Mesenchymal stem cell (in vitro differentiated cells and primary cell): ENCODE measurements around the gene PRLHR.

Source experiments
- DNase-seq: peaks from one replicate; pipeline ENCODE4 v3.0.0-alpha.2; 2013
- H2AFZ ChIP-seq: one replicate; pipeline ENCODE4 v1.6.1; 2013; ENCODE audit warnings: low read depth, mild to moderate bottlenecking, control low read depth, inconsistent platforms, low read length, moderate library complexity
- H2AK5ac ChIP-seq: 2 replicates; pipeline ENCODE4 v1.6.1; 2013; ENCODE audit warnings: low read length, moderate library complexity, mild to moderate bottlenecking, inconsistent platforms; ENCODE audit not compliant: severe bottlenecking
- H2BK120ac ChIP-seq: one replicate; pipeline ENCODE4 v1.6.1; 2013; ENCODE audit warnings: low read depth, mild to moderate bottlenecking, inconsistent platforms, low read length, moderate library complexity
- H2BK12ac ChIP-seq, 2 experiments: one replicate each; pipeline ENCODE4 v1.6.1; 2013; ENCODE audit warnings: inconsistent platforms in 2 of 2, low read length in 2 of 2, mild to moderate bottlenecking in 2 of 2, moderate library complexity in 2 of 2, control low read depth in 1 of 2
- H2BK15ac ChIP-seq: one replicate; pipeline ENCODE4 v1.6.1; 2013; ENCODE audit warnings: mild to moderate bottlenecking, low read depth, inconsistent platforms; ENCODE audit not compliant: poor library complexity, severe bottlenecking
- H2BK5ac ChIP-seq: 2 replicates; pipeline ENCODE4 v1.6.1; 2013; ENCODE audit warnings: low read depth, mild to moderate bottlenecking, low read length, control low read depth, inconsistent platforms; ENCODE audit not compliant: poor library complexity, severe bottlenecking
- H3K14ac ChIP-seq, 2 experiments: one replicate each; pipeline ENCODE4 v1.6.1; 2013; ENCODE audit warnings: inconsistent platforms in 2 of 2, low read length in 2 of 2, control low read depth in 1 of 2, mild to moderate bottlenecking in 1 of 2, moderate library complexity in 1 of 2
- H3K18ac ChIP-seq, 2 experiments: one replicate each; pipeline ENCODE4 v1.6.1; 2013; ENCODE audit warnings: inconsistent platforms in 2 of 2, low read length in 2 of 2, control low read depth in 1 of 2, low read depth in 1 of 2, mild to moderate bottlenecking in 1 of 2
- H3K23ac ChIP-seq, 2 experiments: one replicate each; pipeline ENCODE4 v1.6.1; 2013; ENCODE audit warnings: inconsistent platforms in 2 of 2, low read length in 2 of 2, mild to moderate bottlenecking in 2 of 2, moderate library complexity in 2 of 2, control low read depth in 1 of 2
- H3K27ac ChIP-seq: 2 replicates; pipeline ENCODE4 v1.5.1; 2013; ENCODE audit warnings: mild to moderate bottlenecking, moderate library complexity, low read length, control low read depth, inconsistent platforms; ENCODE audit not compliant: poor library complexity, severe bottlenecking
- H3K27me3 ChIP-seq, 2 experiments: 2 replicates each; pipeline versions ENCODE4 v1.6.1 to v1.7.0; 2013; ENCODE audit warnings: low read length in 2 of 2, mild to moderate bottlenecking in 2 of 2, moderate library complexity in 2 of 2, control low read depth in 1 of 2, inconsistent platforms in 1 of 2; ENCODE audit not compliant: control insufficient read depth in 1 of 2, insufficient read depth in 1 of 2
- H3K36me3 ChIP-seq, 2 experiments: 2 replicates each; pipeline versions ENCODE4 v1.6.1 to v1.7.0; 2013; ENCODE audit warnings: low read length in 2 of 2, control low read depth in 1 of 2, inconsistent platforms in 1 of 2, low read depth in 1 of 2, mild to moderate bottlenecking in 1 of 2; ENCODE audit not compliant: insufficient read depth in 2 of 2, control insufficient read depth in 1 of 2
- H3K4ac ChIP-seq, 2 experiments: one replicate each; pipeline ENCODE4 v1.6.1; 2013; ENCODE audit warnings: inconsistent platforms in 2 of 2, low read length in 2 of 2, mild to moderate bottlenecking in 2 of 2, moderate library complexity in 2 of 2, control low read depth in 1 of 2, low read depth in 1 of 2
- H3K4me1 ChIP-seq: 2 replicates; pipeline ENCODE4 v1.6.1; 2013; ENCODE audit warnings: low read depth, low read length, control low read depth; ENCODE audit not compliant: control insufficient read depth, insufficient read depth
- H3K4me2 ChIP-seq: 2 replicates; pipeline ENCODE4 v1.6.1; 2013; ENCODE audit warnings: low read length, mild to moderate bottlenecking, inconsistent platforms; ENCODE audit not compliant: poor library complexity, severe bottlenecking
- H3K4me3 ChIP-seq, 2 experiments: 2 replicates each; pipeline versions ENCODE4 v1.5.1 to v1.7.0; 2013; ENCODE audit warnings: low read length in 2 of 2, mild to moderate bottlenecking in 2 of 2, control low read depth in 1 of 2, low read depth in 1 of 2; ENCODE audit not compliant: insufficient read depth in 1 of 2
- H3K79me1 ChIP-seq: replicated peaks from 2 replicates; pipeline ENCODE4 v1.6.1; 2013; ENCODE audit warnings: mild to moderate bottlenecking, control low read depth, low read length, inconsistent platforms; ENCODE audit not compliant: poor library complexity, severe bottlenecking
- H3K9ac ChIP-seq: 2 replicates; pipeline ENCODE4 v1.7.0; 2013; ENCODE audit warnings: mild to moderate bottlenecking, low read length, moderate library complexity
- H3K9me3 ChIP-seq: 2 replicates; pipeline ENCODE4 v1.7.0; 2013; ENCODE audit warnings: mild to moderate bottlenecking, low read length; ENCODE audit not compliant: control insufficient read depth
- H4K8ac ChIP-seq: one replicate; pipeline ENCODE4 v1.6.1; 2013; ENCODE audit warnings: inconsistent platforms, mild to moderate bottlenecking, low read length, moderate library complexity
- H4K91ac ChIP-seq: one replicate; pipeline ENCODE4 v1.6.1; 2013; ENCODE audit warnings: mild to moderate bottlenecking, low read length, inconsistent platforms
- WGBS: methylation state at CpG from one replicate; pipeline ENCODE4 v1.1.7; 2013; ENCODE audit warnings: mixed read lengths; 5-methylcytosine and 5-hydroxymethylcytosine counted together

PRLHR gene

DNA sequence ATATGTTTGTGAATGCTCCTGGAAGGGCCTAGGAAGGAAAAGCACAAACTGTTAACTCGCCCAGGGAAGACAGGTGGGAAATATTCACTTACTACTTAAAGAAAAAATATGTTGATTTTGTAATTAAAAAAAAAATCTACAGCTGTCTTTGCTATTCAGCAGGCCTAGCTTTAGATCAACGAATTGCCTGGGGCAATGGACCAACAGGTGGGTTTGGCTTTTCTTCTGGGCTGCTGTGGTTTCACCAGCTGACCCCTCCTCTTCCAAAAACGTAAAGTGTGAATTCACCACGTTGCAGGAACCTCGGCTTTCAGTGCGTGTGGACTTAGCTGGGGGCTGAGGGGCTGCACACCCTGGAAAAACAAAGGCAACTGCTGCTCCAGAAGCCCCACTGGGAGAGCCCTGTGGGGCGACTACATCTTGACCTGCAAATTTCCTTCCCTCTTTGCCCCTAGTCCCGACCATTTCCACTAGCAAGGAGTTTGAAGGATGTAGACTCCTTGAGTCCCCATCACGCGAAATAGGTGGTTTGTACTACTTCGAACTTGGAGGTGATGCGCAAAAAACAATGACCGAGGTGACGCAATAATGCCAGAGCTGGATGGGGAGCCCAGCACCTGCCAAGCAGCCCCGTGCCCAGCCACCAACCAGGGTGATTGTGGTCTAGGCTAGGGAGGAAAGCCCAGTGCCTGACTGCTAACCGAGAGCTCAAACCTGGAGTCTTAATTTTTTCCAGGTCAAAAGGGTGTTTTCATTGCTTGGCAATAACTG is 7.4 kb downstream of the PRLHR start:
- Histone ChIP-seq H2BK15ac (no peak overlapping the region), H2BK5ac (no peak overlapping the region), H3K4me3 (no peak overlapping the region), H3K27ac (no peak overlapping the region), H3K14ac (no peak overlapping the region), H3K36me3 (no peaks in the 10 kb centered on the region), H3K9me3 (no peaks in the 10 kb centered on the region), H3K9ac (no peak overlapping the region), H3K18ac (no peak overlapping the region), H2AFZ (no peak overlapping the region), H2AK5ac (no peak overlapping the region), H3K79me1 (no peaks in the 10 kb centered on the region), H3K4me2 (no peak overlapping the region), H2BK120ac (no peak overlapping the region), H3K27me3 (peaks cover 14 to 49% of the 10 kb centered on the region in 2 experiments), H3K4ac (no peak overlapping the region), H3K23ac (no peak overlapping the region), H3K4me1 (no peaks in the 10 kb centered on the region), H2BK12ac (no peak overlapping the region), H4K91ac (no peak overlapping the region), H4K8ac (no peak overlapping the region)
- no peak for DNase-seq
- 67% methylated on average over 15 of the region's 16 CpGs for WGBS

DNA sequence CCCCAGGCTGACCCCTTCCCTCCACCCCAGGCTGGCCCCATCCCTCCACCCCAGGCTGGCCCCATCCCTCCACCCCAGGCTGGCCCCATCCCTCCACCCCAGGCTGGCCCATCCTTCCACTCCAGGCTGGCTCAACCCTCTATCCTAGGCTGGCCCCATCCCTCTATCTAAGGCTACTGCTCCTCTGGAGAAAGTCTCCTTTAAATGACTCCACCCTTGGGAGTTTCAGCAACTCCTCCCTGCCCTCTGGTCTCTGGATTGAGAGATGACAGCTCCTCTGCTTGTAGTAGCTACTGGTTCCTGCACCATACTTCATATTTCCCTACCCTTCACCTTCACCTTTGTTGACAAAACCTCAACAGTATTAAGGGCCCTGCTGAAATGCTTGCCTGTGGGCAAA is 8.5 kb downstream of the PRLHR start:
- no peak overlapping the region for H2BK5ac ChIP-seq
- H3K4me3 ChIP-seq: no peak overlapping the region
- H2BK120ac ChIP-seq: no peak overlapping the region
- peaks cover 9 to 37% of the 10 kb centered on the region in 2 experiments for H3K27me3 ChIP-seq
- no peak overlapping the region for H2BK12ac ChIP-seq
- H3K9me3 ChIP-seq: no peaks in the 10 kb centered on the region
- H2BK15ac ChIP-seq: no peak overlapping the region
- H3K79me1 ChIP-seq: no peaks in the 10 kb centered on the region
- no peak overlapping the region for H2AFZ ChIP-seq
- no peak for DNase-seq
- no peak overlapping the region for H3K4me2 ChIP-seq
- no peak overlapping the region for H3K9ac ChIP-seq
- H3K23ac ChIP-seq: no peak overlapping the region
- no peaks in the 10 kb centered on the region for H3K36me3 ChIP-seq
- H3K4ac ChIP-seq: no peak overlapping the region
- no peak overlapping the region for H3K14ac ChIP-seq
- H3K18ac ChIP-seq: no peak overlapping the region
- no peak overlapping the region for H3K27ac ChIP-seq
- H4K91ac ChIP-seq: no peak overlapping the region
- H3K4me1 ChIP-seq: no peaks in the 10 kb centered on the region
- no peak overlapping the region for H4K8ac ChIP-seq
- H2AK5ac ChIP-seq: no peak overlapping the region

DNA sequence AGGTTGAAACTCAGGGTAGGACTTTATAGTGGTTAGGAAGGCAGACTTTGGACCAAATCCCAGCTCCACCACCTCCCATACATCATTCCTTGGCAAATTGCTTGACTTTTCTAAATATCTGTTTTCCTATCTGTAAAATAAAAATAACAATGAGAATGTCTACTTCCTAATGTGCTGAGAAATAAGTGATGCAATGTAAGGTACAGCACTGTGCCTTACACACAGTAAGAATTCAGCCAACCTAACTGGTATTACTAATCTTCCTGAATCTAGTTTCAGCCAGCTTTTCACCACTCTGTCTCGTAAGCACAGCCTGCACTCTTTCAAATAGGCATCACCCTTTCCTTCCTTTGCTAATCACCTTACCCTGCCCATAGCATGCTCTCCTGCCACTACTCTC is 9.7 kb downstream of the PRLHR start:
- Histone ChIP-seq H3K27ac (no peak overlapping the region), H4K91ac (no peak overlapping the region), H3K4me1 (no peaks in the 10 kb centered on the region), H3K4ac (no peak overlapping the region), H2AK5ac (no peak overlapping the region), H3K9me3 (no peaks in the 10 kb centered on the region), H3K4me3 (no peak overlapping the region), H3K9ac (no peak overlapping the region), H2BK5ac (no peak overlapping the region), H2BK15ac (no peak overlapping the region), H3K14ac (no peak overlapping the region), H3K23ac (no peak overlapping the region), H4K8ac (no peak overlapping the region), H2AFZ (no peak overlapping the region), H3K79me1 (no peaks in the 10 kb centered on the region), H3K36me3 (no peaks in the 10 kb centered on the region), H3K27me3 (peaks cover 9 to 33% of the 10 kb centered on the region in 2 experiments), H3K18ac (no peak overlapping the region), H2BK120ac (no peak overlapping the region), H2BK12ac (no peak overlapping the region), H3K4me2 (no peak overlapping the region)
- 80% methylated on average over 1 of the region's 1 CpG for WGBS
- no peak for DNase-seq

DNA sequence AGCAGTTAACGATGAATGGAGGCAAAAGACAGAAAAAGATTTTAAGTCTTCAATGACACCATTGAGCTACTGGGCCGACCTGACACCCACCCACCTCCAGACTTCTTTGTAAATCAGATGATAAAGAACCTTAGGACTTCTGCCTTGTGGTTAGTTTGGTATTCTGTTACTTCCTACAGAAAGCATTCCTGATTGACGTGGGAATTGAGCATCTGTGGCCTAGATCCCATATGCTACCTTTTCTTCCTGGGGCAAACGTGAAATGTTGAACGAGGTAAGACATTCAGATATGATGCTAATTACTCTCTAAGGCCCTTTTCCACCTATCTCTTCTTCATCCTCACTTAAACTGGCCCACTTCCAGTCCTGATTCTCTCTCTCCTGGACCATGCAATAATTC is 10.2 kb downstream of the PRLHR start:
- H2BK5ac ChIP-seq: no peak overlapping the region
- no peak overlapping the region for H3K23ac ChIP-seq
- H2AFZ ChIP-seq: no peak overlapping the region
- H3K9me3 ChIP-seq: no peaks in the 10 kb centered on the region
- H4K8ac ChIP-seq: no peak overlapping the region
- H4K91ac ChIP-seq: no peak overlapping the region
- 75% methylated on average over 3 of the region's 5 CpGs for WGBS
- H2BK12ac ChIP-seq: no peak overlapping the region
- H3K14ac ChIP-seq: no peak overlapping the region
- H2BK120ac ChIP-seq: no peak overlapping the region
- H3K27ac ChIP-seq: no peak overlapping the region
- no peaks in the 10 kb centered on the region for H3K79me1 ChIP-seq
- H3K27me3 ChIP-seq: peaks cover 9 to 32% of the 10 kb centered on the region in 2 experiments
- no peak overlapping the region for H3K4ac ChIP-seq
- H3K36me3 ChIP-seq: no peaks in the 10 kb centered on the region
- DNase-seq: no peak
- no peak overlapping the region for H3K4me2 ChIP-seq
- no peak overlapping the region for H3K9ac ChIP-seq
- no peak overlapping the region for H3K4me3 ChIP-seq
- H3K4me1 ChIP-seq: no peaks in the 10 kb centered on the region
- no peak overlapping the region for H2AK5ac ChIP-seq
- H3K18ac ChIP-seq: no peak overlapping the region
- no peak overlapping the region for H2BK15ac ChIP-seq
